ENCODE measurements around the gene LGR6.

The LGR6 gene

DNA sequence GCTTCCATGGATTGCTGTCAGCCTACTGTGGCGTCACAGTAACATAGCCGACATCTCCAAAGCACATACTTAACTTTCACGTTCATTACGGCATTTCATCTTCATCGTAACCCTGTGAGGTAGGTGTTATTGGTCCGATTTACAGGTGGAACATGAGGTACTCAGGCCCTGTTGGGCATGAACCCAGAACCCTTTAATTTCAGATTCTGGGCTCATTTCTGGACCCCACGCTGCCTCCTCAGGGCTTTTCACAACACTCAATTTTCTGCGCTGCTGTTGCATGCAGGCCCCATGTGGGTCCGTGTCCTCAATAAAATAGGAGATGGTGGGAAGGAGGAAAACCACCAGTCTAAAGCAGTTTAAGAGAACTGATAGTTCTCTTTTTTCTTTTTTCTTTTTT, 108.6 kb downstream of the LGR6 start:
- DNase-seq = no peak

DNA sequence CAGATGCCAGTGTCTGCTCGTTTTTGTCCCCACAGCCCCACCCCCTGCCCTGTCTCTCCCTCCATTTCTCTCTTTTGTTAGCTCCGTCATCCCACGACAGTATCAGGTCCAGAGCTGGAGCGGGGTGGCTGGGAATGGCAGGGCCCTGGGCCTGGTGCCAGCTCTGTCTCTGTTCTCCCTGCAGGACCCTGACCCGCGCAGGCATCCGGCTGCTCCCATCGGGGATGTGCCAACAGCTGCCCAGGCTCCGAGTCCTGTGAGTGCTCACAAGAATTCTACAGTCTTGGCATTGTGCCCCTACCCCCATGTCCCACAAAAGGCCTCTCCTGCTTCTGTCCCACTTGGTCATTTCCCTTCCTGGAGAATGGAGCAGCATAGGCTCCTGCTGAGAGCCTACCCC, 110.8 kb downstream of the LGR6 start:
- DNase-seq = no peak

GRCh38 chr1:202305168-202305567, 111.6 kb downstream of the LGR6 start:
- no peak for DNase-seq

DNA sequence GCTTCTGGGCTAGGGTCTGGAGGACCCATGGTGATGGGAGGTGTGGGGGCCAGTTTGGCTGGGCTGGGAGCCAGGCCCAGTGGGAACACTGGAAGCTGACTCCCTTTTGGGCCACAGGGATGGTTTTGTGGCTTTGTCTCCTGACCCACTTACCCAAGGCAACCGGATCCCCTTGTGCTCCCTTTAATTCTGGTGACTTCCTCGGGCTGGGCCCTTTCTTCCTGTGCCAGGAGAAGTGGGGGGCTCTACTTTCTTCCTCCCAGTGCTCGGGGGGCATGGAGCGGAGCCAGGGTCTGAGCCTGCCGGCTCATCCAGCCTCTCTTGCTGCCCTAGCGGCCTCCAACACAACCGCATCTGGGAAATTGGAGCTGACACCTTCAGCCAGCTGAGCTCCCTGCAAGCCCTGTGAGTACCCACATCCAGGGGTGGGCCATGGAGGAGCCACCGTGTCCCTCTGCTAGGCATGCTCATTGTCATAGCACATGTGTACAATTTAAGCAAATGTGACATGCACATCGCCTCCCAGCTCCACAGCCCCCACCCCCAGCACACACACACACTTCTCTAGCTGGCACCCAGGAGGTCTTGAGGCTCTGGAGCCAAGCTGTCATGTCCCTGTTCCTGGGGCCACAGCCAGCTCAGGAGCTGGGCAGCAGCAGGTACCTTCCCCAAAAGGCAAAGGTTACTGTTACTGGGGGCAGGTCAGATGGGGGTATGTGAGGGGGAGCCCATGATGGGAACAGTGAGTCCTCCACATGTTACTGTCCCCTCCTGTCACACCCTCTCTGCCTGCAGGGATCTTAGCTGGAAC, 113.1 kb downstream of the LGR6 start:
- DNase-seq = no peak

- DNase-seq = no peak
These were observed 116.6 kb downstream of the LGR6 start for GRCh38 chr1:202310071-202310725.

- DNase-seq = no peak
These were observed 117.1 kb downstream of the LGR6 start for GRCh38 chr1:202310746-202311145.

DNA sequence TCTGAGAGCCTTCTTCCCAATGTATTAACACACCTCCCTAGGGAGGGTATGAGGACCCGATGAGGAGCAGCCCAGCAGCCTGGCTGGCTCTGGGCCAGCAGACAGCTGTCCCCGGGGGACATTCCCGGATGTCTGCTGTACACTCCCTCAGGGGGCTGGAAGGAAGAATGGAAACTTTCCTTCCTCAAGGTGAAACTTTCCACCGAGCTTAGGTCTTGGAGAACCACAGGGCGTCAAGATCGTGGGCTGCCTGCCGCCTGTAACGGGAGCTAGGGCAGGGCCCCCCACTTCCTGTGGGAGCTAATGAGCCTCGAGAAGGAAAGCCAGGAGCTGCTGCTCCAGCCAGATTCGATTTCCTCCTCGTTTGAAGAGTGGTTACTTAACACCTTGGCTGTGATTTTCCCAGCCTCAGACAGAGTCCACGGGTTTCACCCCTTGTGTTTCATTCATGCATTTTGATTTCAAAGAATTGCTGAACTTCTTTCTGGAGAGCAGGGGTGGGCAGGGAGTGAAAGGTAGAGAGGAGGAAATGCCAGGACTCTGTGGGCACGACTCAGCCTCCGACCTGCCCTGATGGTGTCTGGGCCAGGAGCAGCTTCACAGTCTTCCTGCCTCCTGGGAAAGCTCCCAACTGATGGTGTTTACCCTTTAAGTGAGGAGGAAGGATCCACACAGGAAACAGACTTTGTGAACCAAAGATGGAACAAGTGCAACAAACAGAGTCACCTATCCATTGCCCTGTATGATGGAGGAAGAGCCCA, 118.5 kb downstream of the LGR6 start:
- no peak for DNase-seq

- DNase-seq = peak; percentile 49
These were observed 122.1 kb downstream of the LGR6 start for GRCh38 chr1:202315576-202316168.

GRCh38 chr1:202316186-202316585, 122.6 kb downstream of the LGR6 start:
- DNase-seq = no peak

- no peak for DNase-seq
These were observed 124.6 kb downstream of the LGR6 start for GRCh38 chr1:202317941-202318925.

DNA sequence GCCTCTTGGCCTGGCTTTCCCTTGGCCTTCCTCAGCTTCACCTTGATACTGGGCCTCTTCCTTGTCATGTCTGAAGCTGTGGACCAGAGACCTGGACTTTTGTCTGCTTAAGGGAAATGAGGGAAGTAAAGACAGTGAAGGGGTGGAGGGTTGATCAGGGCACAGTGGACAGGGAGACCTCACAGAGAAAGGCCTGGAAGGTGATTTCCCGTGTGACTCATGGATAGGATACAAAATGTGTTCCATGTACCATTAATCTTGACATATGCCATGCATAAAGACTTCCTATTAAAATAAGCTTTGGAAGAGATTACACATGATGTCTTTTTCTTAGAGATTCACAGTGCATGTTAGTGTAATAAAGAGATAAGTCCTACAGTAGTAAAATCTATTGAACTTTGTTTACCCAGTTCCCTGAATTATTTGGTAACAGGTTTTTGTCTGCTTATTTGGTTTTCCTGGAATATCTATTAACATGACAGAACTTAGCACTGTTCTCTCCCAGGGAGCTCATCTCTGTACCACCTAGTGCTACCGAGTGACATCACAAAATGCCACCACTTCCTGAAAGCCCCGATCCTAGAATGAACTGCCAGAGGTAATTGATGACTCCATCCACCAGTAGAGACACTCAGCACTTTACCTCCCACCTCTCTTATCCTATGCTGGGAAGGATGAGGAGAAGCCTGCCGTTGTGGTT, 125.9 kb downstream of the LGR6 start:
- no peak for DNase-seq

DNA sequence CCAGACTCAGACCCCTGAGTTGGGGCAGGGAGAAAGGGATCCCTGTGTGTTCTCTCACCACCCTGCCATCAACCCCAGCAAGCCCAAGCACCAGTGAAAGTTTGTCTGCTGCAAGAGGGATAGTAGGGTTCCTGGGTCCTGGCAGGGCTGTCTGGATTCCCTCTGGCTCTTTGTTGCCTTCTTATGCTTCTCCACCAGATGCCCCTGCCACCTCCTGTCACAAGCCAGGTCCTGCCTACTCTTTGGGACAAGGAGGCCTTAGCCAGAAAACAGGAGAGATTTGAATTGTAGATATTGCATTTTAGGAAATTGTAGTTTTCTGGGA, 126.4 kb downstream of the LGR6 start:
- no peak for DNase-seq

DNA sequence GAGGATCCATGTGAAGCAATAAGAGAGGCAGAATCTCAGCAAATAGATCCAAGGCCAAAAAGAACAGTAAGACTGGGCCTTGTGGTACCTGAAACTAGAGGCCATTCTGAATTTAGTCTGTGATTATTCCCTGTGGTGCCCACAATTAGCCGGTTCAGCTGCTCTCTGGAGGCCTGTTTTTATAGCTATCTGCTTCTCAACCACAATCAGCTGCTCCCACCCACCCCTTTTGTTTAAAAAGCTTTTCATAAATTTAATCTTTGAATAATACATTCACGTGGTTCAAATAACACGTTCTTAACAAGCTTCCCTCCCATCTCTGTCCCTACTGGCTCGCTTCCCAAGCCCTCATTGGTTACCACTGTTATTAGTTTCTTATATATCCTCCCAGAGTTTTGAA, 130.1 kb downstream of the LGR6 start:
- no peak for DNase-seq

- DNase-seq = no peak
These were observed 131.0 kb downstream of the LGR6 start for GRCh38 chr1:202324646-202325045.

- no peak for DNase-seq
These were observed 136.3 kb downstream of the LGR6 start for GRCh38 chr1:202329891-202330290.

DNA sequence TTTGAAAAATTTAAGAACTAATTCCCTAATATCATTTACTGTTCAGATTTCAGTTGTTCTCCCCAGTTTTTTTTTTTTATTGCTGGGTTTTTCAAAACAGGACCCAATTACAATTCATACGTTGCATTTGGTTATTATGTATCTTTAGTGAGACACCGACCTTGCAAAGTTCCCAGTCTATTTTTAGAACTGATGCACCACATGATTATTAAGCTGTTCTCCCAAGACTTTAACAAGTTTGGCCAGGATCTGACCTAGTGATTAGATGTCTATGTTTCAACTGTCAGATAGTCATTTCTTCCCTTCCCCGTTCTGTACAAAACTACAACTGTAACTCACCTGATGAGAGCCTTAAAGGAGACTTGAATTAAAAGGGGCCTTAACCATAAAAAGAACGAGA, 140.3 kb downstream of the LGR6 start:
- no peak for DNase-seq

- peak; percentile 25 for DNase-seq
These were observed 150.2 kb downstream of the LGR6 start for GRCh38 chr1:202343652-202344349.

- no peak for DNase-seq
These were observed 154.5 kb downstream of the LGR6 start for GRCh38 chr1:202348005-202348508.

DNA sequence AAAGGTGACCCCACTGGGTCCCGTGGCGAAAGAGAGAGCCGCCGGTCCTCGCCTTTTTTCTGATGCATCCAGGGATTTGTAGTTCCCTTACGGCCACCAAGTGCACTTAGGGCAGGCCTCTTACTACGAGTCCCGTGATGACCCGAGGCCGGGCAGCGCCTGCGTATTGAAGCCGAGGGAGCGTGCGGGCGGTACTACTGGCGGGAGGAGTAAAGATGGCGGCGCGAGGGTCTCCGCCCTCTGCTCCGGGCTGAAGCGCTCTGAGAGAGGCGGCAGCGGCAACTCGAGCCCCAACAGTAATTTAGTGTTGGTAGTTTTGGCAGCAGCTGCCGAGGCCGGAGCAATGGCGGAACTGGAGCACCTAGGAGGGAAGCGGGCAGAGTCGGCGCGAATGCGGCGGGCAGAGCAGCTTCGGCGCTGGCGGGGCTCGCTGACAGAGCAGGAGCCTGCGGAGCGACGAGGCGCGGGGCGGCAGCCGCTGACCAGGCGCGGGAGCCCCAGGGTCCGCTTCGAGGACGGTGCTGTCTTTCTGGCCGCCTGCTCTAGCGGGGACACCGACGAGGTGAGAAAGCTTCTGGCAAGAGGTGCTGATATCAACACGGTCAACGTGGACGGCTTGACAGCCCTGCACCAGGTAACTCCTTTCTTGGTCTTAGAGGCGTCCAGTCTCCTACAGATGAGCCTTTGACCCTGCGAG, 155.1 kb downstream of the LGR6 start, which contains the start of gene PPP1R12B:
Gene PPP1R12B (plus strand): TSS at position 191 of the 697 bp plus-strand sequence. CDS start 153 bp downstream, at position 344.
- peak; percentile 93 for DNase-seq
